ENCODE measurements around the gene KATNA1.

The KATNA1 gene

GRCh38 chr6:149651056-149651455, 2.5 kb upstream of the KATNA1 start:
- no peak for TF ChIP-seq CTCF (IDR thresholded peaks at IDR 0.05; ENCODE audit: control extremely low read depth, extremely low read depth, low read depth, missing control alignments)
- DNase-seq (ENCODE audit: extremely low spot score), result peak; percentile 52
- ChIA-PET POLR2A (no interaction called here), CTCF (interaction anchor here (0.7 to 2.0 kb wide), 6 partner anchors 8 to 105 kb away, joined by 3 to 6 read pairs (median 4); partner anchors contain the start of gene PPIL4)

- DNase-seq (ENCODE audit: extremely low spot score), result no peak
- TF ChIP-seq CTCF (IDR thresholded peaks at IDR 0.05; ENCODE audit: control extremely low read depth, extremely low read depth, low read depth, missing control alignments), result no peak
- ChIA-PET CTCF (no interaction called here), POLR2A (no interaction called here)
These were observed 1.9 kb downstream of the KATNA1 start for GRCh38 chr6:149646599-149646998.

GRCh38 chr6:149642829-149643580, 5.5 kb downstream of the KATNA1 start:
- CTCF ChIA-PET, result interaction anchor here (0.8 to 1.9 kb wide), 7 partner anchors 10 to 97 kb away, joined by 3 to 8 read pairs (median 4); partner anchors contain the start of gene PPIL4
- TF ChIP-seq CTCF (IDR thresholded peaks at IDR 0.05; ENCODE audit: control extremely low read depth, extremely low read depth, low read depth, missing control alignments), result no peak
- POLR2A ChIA-PET, result no interaction called here
- peak; percentile 24 for DNase-seq (ENCODE audit: extremely low spot score)

GRCh38 chr6:149636124-149636523, 12.4 kb downstream of the KATNA1 start:
- no peak for DNase-seq (ENCODE audit: extremely low spot score)
- CTCF ChIA-PET, result interaction anchor here (1.3 to 1.4 kb wide), 2 partner anchors 11 to 198 kb away, joined by 3 to 5 read pairs; no protein-coding TSS in a partner anchor
- POLR2A ChIA-PET, result no interaction called here
- no peak for TF ChIP-seq CTCF (IDR thresholded peaks at IDR 0.05; ENCODE audit: control extremely low read depth, extremely low read depth, low read depth, missing control alignments)

- DNase-seq (ENCODE audit: extremely low spot score), result no peak
- ChIA-PET POLR2A (no interaction called here), CTCF (no interaction called here)
- no peak for TF ChIP-seq CTCF (IDR thresholded peaks at IDR 0.05; ENCODE audit: control extremely low read depth, extremely low read depth, low read depth, missing control alignments)
These were observed 14.2 kb downstream of the KATNA1 start for GRCh38 chr6:149634315-149634714.

GRCh38 chr6:149628875-149629510, 19.5 kb downstream of the KATNA1 start:
- POLR2A ChIA-PET, result no interaction called here
- TF ChIP-seq CTCF (IDR thresholded peaks at IDR 0.05; ENCODE audit: control extremely low read depth, extremely low read depth, low read depth, missing control alignments), result no peak
- DNase-seq (ENCODE audit: extremely low spot score), result peak; percentile 41
- CTCF ChIA-PET, result interaction anchor here (1.6 kb wide), 1 partner anchor 9 kb away, joined by 3 read pairs; no protein-coding TSS in a partner anchor
